A673 (cell line): Measurements from ENCODE around the gene DNAJC30. TPM values are rescaled to one million over a fixed set of nuclear protein-coding genes. Genes with fewer than 3 reads are reported as not detected.

Source experiments
- BruUV-seq: library from RNA; stranded (reverse); fragments of 400-500 nt; replicated peaks from 2 replicates; lab custom pipeline; 2021; lab: Mats Ljungman, UMichigan
- CTCF ChIA-PET: fragments of 300-600 bp; sonication (Branson Sonifier 250); formaldehyde crosslinking; loops from one replicate; lab custom pipeline; 2022; ENCODE audit warnings: antibody characterized with exemption; lab: Charles Lee
- POLR2A ChIA-PET: fragments of 300-600 bp; sonication (Branson Sonifier 250); formaldehyde crosslinking; loops from one replicate; lab custom pipeline; 2022; ENCODE audit warnings: antibody characterized with exemption; ENCODE audit not compliant: low non-redundant PET; lab: Charles Lee
- DNase-seq: peaks from one replicate; pipeline ENCODE4 v3.0.0-alpha.2; 2015; ENCODE audit warnings: low spot score
- H3K27ac ChIP-seq: fragments of 200-600 bp; sonication (generic); 2 replicates; pipeline ENCODE4 v1.5.1; 2016; ENCODE audit warnings: mixed run types, low read depth, mild to moderate bottlenecking, mixed read lengths, antibody characterized with exemption, low read length; ENCODE audit not compliant: poor library complexity, severe bottlenecking
- H3K27me3 ChIP-seq: fragments of 200-600 bp; sonication (generic); replicated peaks from 2 replicates; pipeline ENCODE4 v1.6.1; 2017; ENCODE audit warnings: mixed run types, low read depth, mild to moderate bottlenecking, mixed read lengths, antibody characterized with exemption, low read length; ENCODE audit not compliant: insufficient read depth, poor library complexity
- H3K36me3 ChIP-seq: fragments of 200-600 bp; sonication (generic); 2 replicates; pipeline ENCODE4 v1.6.1; 2016; ENCODE audit warnings: mixed run types, mild to moderate bottlenecking, mixed read lengths, antibody characterized with exemption, low read length; ENCODE audit not compliant: insufficient read depth, poor library complexity, severe bottlenecking
- H3K4me1 ChIP-seq: fragments of 200-600 bp; sonication (generic); 2 replicates; pipeline ENCODE4 v1.6.1; 2017; ENCODE audit warnings: mixed run types, mild to moderate bottlenecking, mixed read lengths, antibody characterized with exemption, low read length; ENCODE audit not compliant: insufficient read depth, poor library complexity, severe bottlenecking
- H3K4me3 ChIP-seq: fragments of 200-600 bp; sonication (generic); 2 replicates; pipeline ENCODE4 v1.5.1; 2016; ENCODE audit warnings: low read depth, mixed run types, mild to moderate bottlenecking, mixed read lengths, low read length; ENCODE audit not compliant: poor library complexity, severe bottlenecking
- H3K9me3 ChIP-seq: fragments of 200-600 bp; sonication (generic); 2 replicates; pipeline ENCODE4 v1.6.1; 2016; ENCODE audit warnings: mixed run types, low read depth, mild to moderate bottlenecking, mixed read lengths, antibody characterized with exemption, low read length; ENCODE audit not compliant: poor library complexity, severe bottlenecking
- EZH2 ChIP-seq: fragments of 200-600 bp; sonication (generic); IDR thresholded peaks from 2 replicates; pipeline ENCODE4 v1.6.1; 2017; ENCODE audit warnings: borderline replicate concordance, low read depth, mild to moderate bottlenecking, mixed read lengths, antibody characterized with exemption, low read length; ENCODE audit not compliant: poor library complexity, severe bottlenecking
- intact Hi-C: fragments of 100-400 bp; cut with micrococcal nuclease; formaldehyde crosslinking; loops from one replicate; pipeline ENCODE4 v1.10.0; 2022; ENCODE audit not compliant: unreplicated experiment
- total RNA-seq: library from RNA; stranded (reverse); gene quantifications from 2 replicates; pipeline ENCODE4 v1.2.3, GENCODE V29; 2021
- TF ChIP-seq, protein P1 (sequence below): fragments of 300-800, 200-600 bp; sonication (generic); conservative IDR thresholded peaks from 2 replicates; pipeline ENCODE4 v1.5.1; 2017; ENCODE audit warnings: low read depth, mild to moderate bottlenecking, antibody characterized with exemption, low read length, moderate library complexity, mixed read lengths

The DNAJC30 gene
- total RNA-seq, 1 experiment from 2014 or later = 11.8 TPM

DNA sequence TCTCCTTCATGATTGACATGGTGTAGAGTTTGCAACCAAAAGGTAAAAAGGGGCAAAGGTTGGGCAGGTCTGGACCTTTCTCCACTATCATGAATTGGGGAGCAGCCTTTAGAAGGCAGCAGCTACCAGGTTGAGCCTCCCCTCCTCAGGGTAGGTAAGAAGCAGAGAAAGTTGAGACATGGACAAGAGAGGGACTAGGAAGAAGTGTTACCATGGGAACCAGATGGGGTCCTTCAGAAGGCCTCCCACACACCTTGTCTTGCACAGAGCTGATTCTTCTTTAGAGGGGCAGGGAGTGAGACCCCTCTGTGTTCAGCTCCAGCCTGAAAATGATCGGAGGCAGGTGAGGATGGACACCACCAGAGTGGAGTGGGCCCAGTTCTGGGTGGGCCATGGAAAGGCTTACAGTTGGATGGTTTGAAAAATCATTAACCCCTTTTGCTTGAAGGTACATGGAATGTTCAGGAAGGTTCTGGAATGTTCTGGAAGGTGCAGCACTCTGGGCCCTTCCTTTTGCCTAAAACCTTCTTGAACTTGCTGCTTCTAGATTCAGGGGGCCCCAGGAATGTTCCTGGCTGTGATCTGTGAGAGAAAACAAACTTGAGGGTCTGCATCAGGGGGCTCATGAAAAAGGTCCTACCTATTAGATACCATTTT lies 8.7 kb downstream of the DNAJC30 start:
- Histone ChIP-seq H3K4me3 (no peak overlapping the region), H3K27ac (peak overlapping the region; percentile 37), H3K27me3 (no peaks in the 10 kb centered on the region), H3K36me3 (peaks cover 6% of the 10 kb centered on the region), H3K4me1 (no peaks in the 10 kb centered on the region), H3K9me3 (no peaks in the 10 kb centered on the region)
- CTCF ChIA-PET = no interaction called here
- no peak for TF ChIP-seq EZH2
- TF ChIP-seq, protein P1, sequence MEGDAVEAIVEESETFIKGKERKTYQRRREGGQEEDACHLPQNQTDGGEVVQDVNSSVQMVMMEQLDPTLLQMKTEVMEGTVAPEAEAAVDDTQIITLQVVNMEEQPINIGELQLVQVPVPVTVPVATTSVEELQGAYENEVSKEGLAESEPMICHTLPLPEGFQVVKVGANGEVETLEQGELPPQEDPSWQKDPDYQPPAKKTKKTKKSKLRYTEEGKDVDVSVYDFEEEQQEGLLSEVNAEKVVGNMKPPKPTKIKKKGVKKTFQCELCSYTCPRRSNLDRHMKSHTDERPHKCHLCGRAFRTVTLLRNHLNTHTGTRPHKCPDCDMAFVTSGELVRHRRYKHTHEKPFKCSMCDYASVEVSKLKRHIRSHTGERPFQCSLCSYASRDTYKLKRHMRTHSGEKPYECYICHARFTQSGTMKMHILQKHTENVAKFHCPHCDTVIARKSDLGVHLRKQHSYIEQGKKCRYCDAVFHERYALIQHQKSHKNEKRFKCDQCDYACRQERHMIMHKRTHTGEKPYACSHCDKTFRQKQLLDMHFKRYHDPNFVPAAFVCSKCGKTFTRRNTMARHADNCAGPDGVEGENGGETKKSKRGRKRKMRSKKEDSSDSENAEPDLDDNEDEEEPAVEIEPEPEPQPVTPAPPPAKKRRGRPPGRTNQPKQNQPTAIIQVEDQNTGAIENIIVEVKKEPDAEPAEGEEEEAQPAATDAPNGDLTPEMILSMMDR = no peak
- DNase-seq = no peak
- POLR2A ChIA-PET = no interaction called here
- BruUV-seq = no TSS peak
- intact Hi-C loops = no loop called here

DNA sequence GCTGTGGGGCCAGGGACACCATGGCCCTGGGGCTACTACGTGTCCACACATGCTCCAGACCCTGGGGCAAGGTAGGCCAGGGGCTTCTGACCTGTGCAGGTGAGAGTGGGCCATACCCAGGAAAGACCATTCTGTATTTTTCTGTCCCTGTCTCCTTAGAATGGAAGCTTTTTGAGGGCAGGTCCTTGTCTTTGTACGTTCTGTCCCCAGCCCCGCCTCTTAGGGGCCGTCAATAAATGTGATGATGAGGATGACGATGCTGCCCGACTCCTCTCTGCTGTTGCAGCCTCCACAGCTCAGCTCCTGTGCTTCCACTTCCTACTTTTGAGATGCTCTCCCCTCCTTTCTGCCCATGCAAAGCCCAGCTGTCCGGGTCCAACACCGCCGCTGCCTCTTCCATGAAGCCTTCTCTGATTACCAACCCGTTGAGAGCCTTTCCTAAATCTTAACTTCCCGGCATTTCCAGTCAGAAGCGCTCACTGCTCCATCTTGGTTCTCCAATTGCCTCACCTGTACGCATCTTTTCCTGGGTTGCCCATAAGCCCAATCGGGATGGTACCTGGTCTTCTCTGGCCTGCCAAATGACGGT lies 11.3 kb downstream of the DNAJC30 start:
- BruUV-seq = no TSS peak

DNA sequence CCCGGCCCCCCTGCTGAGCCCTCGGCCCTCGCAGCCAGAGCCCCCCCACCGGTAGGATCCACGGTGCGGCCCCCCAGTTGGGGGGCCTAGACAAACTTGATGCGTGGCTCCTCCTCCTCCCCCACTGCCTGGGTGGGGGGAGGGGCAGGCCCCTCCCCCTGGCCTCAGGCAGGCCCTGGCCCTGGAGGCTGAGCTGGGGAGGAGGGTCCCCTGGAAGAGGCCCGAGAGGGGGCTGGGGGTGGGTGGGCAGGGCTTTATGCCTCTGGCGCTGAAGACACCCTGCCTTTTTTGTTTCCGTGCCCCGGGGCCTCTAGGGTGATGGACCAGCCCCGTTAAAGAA lies 12.0 kb downstream of the DNAJC30 start:
- no peak overlapping the region for H3K4me3 ChIP-seq
- POLR2A ChIA-PET = no interaction called here
- CTCF ChIA-PET = no interaction called here
- no peak for DNase-seq
- H3K27ac ChIP-seq = no peak overlapping the region
- H3K4me1 ChIP-seq = peaks cover 6% of the 10 kb centered on the region
- no TSS peak for BruUV-seq
- H3K9me3 ChIP-seq = no peaks in the 10 kb centered on the region
- TF ChIP-seq, protein P1 = no peak
- no peak for TF ChIP-seq EZH2
- intact Hi-C loops = no loop called here
- no peaks in the 10 kb centered on the region for H3K36me3 ChIP-seq
- no peaks in the 10 kb centered on the region for H3K27me3 ChIP-seq

More for the DNA sequence above, 11.3 kb downstream of the DNAJC30 start:
- H3K27ac ChIP-seq = no peak overlapping the region
- no peak overlapping the region for H3K4me3 ChIP-seq
- H3K9me3 ChIP-seq = no peaks in the 10 kb centered on the region
- POLR2A ChIA-PET = no interaction called here
- H3K27me3 ChIP-seq = no peaks in the 10 kb centered on the region
- H3K4me1 ChIP-seq = peaks cover 6% of the 10 kb centered on the region
- CTCF ChIA-PET = no interaction called here
- TF ChIP-seq, protein P1 = no peak
- no peak for TF ChIP-seq EZH2
- DNase-seq = no peak
- H3K36me3 ChIP-seq = no peaks in the 10 kb centered on the region
- intact Hi-C loops = no loop called here
